NCI-H748 treated with DMSO at 0.1 percent for 48 hours (cell line): ENCODE data around the gene VPS54.
"Not testable (repeated sequence)": the region's sequence is repeated elsewhere in the genome, so short reads cannot be mapped to it uniquely, and the experiment has no call there.

Source experiments
- DNase-seq: peaks from one replicate; lab custom pipeline; 2025; lab: John Stamatoyannopoulos, UW

Gene VPS54

DNA sequence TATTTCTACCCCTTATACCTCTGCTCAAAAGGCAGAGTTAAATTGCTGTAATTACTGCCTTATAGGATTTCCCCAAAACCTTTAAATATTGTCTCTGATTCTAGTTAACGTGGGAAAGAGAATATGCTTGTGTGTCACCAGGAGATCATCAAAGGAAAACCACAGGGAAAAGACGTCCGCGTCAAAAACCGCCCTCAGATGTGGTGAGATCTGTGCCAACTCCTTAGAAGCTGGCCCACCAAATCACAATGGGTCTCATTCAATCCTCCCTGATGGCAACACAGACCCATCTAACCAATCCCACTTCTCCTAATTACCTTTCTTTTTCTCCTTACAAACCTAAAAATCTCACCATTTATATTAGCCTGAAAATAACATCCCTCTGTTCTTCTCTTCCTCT lies 25.4 kb downstream of the VPS54 start:
- no peak for DNase-seq

DNA sequence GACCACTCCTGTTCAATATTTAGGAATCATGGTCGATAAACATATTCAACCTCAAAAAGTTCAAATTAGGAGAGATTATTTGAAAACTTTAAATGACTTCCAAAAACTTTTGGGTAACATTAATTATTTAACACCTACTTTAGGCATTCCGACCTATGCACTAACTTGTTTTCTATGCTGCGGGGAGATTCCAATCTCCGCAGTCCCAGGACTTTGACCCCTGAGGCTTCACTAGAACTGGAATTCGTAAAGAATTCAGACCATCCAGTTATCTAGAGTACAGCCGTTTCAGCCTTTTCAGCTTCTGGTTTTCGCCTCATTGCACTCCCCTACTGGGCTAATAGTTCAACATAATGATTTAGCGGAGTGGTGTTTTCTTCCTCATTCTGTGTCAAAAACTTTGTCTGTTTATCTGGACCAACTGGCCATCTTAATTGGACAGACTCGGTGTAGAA lies 26.1 kb downstream of the VPS54 start:
- DNase-seq, result not testable (repeated sequence)

DNA sequence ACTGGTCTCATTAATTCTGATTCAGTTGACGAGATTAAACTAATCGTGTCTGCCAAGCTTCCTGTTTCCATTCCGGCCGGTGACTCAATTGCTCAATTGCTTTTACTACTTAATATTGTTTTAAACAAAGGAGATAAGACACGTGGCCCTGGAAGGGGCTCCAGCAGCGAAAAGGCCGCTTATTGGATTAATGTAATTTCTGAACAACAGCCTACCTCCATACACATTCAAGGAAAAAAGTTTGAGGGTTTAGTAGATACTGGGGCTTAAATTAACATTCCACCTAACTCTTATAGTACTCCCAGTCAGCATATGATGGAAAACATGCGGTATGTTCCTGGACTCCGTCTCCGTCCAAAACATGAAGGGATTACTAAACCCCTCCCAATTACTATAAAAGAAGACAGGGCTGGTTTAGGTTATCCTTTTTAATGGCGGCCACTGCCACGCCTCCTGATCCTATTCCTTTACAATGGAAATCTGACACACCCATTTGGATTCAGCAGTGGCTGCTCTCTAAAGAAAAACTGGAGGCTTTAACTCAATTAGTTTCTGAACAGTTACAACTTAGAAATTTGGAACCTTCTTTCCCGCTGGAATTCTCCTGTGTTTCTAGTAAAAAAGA lies 27.1 kb downstream of the VPS54 start:
- no peak for DNase-seq

DNA sequence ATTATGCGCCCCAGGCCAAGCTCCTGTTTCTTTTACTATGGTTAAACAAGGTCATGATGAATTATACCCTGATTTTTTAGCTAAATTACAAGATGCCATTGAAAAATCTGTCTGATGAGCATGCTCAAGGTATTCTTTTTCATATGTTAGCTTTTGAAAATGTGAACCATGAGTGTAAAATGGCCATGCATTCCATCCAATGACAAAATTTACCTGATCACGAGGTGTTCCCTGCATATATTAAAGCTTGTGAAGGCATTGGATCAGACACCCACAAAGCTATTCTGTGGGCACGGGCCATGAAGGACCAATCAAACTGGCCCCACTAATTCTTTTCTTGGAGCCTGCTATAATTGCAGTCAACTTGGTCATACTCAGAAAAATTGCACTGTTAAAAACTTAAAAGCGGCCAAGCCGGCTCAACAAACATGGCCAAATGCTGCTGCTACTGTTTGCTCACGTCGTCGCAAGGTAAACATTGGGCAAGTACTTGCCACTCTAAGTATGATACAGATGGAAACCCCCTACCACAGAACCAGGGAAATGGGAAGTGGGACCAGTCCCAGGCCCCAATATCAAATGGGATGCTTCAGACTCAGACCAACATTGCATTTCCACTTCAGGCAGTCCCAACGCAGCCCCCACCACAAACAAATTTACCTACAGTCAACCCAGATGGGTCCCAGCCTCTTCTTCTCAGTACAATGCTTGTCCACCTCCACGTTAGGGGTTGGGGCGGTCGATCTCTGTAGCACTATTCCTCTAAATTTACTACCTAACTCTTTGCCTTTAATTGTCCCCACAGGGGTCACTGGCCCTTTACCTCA lies 27.8 kb downstream of the VPS54 start:
- DNase-seq, result not testable (repeated sequence)

DNA sequence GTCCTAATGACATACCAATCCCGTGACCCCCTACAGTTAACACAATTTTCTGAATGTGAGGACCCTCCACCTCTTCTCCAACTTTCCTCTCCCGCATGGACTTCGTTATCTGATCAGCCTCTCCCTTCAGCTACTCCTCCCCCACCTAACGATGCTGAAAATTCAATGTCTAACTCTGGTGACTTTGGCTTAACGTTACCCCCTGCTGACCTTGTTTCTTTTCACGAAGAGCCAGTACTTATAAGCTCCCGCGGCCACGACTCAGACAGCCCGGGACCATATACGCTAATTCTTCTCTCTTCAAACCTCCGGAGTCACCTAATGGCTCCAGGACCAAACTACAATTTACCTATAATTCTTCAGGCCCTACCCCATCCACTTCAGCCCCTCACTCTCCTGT lies 29.2 kb downstream of the VPS54 start:
- no peak for DNase-seq

DNA sequence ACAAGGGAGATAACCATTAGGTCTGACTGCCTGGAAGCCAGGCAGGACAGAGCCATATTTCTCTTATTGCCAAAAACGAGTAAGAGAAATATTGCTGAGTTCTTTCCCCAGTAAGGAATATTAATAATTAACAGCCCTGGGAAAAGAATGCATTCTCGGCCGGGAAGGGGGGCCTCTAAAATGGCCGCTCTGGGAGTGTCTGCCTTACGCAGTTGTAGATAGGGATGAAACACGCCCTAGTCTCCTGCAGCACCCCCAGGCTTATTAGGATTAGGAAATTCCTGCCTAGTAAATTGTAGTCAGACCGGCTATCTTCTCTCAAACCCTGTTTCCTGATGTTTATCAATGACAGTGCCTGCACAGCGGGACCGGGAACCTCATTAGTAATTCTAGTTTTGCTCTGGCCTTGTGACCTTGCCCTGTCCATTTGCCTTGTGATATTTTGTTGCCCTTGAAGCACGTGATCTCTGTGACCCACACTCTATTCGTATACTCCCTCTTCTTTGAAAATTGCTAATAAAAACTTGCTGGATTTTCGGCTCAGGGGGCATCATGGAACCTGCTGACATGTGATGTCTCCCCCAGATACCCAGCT lies 30.3 kb downstream of the VPS54 start:
- DNase-seq, result not testable (repeated sequence)

DNA sequence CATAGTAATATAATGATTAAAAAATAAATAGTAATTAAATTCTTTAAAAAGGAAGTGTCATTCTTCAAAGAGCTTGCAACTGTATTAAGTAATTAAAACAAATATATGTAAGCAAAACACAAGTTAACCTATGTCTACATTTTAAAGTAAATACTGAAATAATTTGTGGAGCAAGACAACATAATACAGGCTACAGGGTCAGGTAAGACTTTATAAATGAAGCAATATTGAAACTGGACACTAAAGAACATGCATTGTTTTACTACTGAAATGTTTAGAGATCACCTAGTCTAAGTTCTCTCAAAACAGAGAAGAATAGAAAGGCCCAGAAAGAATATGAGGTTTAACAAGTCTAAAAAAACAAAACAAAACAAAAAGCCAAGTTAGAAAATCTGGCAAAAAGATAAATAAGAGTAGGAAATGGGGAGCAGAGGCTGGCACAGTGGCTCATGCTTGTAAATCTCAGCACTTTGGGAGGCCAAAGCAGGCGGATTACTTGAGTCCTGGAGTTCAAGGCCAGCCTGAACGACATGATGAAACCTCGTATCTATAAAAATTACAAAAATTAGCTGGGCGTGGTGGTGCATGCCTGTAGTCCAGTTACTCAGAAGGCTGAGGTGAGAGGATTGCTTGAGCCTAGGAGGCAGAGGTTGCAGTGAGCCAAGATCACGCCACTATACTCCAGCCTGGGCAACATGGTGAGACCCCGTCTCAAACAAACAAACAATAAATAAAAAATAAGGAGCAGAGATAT lies 34.4 kb downstream of the VPS54 start:
- no peak for DNase-seq

DNA sequence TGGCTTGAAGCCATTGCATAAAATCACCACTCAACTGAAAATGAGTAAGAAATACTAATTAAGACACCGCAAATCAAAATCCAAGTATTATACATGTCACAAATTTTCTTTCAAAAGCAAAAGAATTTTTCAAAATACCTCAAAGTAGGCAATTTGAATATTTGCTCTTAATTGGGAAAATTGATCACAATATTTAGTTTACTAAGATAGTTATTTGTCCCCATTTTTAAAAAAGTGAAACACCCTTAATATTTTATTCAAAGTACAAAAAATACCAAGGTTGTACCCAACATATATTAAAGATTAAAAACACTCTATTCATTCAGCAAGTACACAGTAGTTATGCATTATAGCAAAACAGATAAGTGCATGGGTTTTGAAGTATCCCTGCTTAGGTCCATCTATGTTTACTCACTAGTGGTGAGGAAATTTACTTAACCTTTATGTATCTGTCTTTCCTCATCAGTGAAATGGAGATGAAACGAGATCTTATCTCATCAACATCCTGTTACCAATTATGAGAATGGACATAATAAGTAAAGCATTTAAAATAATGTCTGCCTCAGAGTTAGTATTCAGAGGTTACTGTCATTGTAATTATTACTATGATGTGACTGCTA lies 35.1 kb downstream of the VPS54 start:
- DNase-seq, result peak; percentile 4

DNA sequence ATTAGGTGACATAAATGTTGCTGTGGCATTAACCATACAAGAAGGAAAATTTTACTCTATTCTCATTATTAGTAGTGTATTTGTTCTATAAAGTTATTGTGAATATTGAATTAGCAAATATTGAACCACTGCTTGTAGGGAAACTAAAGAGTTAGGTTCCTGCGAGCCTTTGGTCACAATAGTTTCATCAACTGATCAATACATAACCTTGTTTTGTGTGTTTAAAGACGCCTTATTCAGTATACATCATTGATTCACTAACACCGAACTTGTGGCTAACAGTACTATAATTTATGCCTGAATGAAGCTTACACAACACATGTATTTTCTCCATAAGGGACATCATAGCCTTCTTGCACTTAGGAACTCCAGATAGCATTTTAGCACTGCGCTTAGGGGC lies 36.9 kb downstream of the VPS54 start:
- DNase-seq, result no peak

DNA sequence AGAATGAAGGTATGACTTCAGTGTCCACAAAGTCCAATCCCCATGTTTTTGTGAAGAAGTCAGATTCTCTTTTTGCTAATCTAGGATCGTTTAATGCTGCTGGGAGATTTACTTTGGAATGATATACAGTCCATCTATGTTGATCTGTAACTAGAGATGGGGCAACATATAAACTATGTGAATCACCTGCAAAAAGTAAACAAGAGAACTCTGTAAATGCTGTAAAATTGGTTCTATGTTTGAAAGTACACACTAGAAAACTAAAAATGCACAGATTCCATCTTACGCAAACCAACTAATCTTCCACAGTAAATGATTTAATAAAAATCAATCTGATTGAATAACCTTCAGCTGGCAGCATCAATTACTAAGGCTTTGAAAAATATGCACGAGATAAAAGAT lies 37.5 kb downstream of the VPS54 start:
- DNase-seq, result no peak

DNA sequence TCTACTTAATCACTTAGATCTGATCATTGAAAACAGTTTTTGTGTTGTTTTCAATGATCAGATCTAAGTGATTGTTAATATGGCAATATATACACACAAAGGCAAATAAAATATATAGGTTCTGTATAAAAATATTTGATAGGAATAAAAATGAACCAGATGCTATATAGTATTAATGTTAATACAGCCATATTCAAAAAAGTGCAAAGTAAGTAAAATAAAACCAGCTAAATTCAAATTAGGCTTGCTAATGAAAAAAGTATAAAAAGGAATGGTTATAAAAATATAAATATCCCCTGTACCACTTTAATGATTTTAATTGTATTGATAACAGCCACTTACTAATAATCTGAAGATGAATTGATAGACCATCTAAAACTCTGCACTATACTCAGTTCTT lies 38.4 kb downstream of the VPS54 start:
- no peak for DNase-seq

DNA sequence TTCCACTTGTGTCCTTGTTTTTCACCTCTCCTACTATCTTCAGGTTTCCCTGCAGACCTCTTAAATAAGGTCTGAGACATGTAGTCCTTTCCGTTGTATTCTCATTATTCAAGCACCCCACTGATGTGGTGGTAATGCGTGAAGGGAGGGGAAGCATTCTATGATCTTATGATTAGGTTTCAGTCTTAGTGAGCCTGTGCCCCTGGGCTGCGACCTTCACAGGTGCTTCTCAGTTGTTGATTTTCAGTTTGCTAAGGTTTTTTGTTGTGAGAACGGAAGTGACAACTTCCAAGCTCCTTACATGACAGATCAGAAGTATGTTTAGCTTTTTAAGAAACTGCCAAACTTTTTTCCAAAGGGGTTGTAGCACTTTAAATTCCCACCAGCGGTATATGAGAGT lies 41.3 kb downstream of the VPS54 start:
- DNase-seq, result no peak

DNA sequence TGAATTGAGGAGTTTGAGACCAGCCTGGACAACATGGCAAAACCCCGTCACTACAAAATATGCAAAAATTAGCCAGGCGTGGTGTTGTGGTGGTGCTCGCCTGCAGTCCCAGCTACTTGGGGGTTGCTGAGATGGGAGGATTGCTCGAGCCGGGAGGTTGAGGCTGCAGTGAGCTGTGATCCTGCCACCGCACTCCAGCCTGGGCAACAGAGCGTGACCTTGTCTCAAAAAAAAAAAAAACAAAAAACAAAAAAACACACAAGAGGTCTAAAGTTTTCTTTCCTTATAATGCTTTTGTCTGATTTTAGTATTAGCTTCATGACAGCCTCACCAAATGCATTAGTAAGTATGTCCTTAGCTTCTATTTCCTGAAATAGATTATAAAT lies 43.1 kb downstream of the VPS54 start:
- no peak for DNase-seq

DNA sequence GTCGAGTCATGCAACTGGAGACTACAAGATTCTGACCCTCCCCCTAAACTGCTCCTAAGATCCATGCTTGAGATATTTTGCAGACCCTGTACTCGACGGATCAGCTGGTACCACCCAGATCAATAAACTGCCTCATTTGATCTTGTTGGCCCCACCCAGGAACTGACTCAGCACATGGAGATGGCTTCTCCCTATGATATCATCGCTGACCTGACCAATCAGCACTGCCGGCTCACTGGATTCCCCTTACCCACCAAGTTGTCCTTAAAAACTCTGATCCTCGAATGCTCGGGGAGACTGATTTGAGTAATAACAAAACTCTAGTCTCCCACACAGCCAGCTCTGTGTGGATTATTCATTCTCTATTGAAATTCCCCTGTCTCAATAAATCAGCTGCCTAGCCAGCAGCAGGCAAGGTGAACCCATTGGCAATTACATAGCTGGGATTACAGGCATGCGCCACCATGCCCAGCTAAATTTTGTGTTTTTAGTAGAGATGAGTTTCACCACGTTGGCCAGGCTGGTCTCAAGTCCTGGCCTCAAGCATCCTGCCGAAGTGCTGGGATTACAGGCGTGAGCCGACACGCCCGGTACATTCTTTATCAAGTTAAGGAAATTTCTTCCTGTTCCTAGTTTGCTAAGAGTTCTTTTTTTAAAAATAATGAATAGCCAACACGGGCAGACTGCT lies 43.6 kb downstream of the VPS54 start:
- DNase-seq, result no peak

DNA sequence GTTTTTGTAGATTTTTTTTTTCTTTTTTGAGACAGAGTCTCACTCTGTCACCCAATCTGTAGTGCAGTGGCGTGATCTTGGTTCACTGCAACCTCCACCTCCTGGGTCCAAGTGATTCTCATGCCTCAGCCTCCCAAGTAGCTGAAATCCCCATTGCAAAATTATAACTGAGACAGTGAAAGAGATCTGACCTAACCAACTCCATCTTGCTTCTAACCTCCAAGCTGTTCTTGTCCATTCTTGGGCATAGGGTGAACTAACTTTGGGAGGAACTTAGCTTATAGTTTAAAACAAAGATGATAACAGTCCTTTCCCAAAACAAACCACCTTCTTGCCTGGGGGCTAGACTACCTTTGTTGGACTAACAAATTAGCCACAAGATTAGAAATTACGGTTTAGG lies 44.2 kb downstream of the VPS54 start:
- not testable (repeated sequence) for DNase-seq

DNA sequence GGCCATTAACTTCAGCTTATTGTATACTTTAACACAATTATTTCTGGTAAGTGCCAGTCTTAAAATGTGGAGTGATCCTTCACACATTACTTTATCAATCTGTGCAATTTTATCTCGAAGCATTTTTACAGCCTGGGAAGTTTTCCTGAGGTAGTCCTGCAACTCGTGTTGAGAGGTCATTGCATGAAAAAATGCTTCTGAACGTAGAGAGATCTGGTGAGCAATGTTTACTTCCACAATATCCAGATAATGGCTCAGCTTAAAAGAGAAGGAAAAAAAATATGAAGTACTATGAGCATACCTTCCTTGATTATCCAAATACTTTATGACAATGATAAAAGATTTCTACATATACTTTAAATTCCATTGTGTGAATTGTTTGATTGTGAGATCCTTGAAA lies 57.0 kb downstream of the VPS54 start:
- DNase-seq, result no peak

DNA sequence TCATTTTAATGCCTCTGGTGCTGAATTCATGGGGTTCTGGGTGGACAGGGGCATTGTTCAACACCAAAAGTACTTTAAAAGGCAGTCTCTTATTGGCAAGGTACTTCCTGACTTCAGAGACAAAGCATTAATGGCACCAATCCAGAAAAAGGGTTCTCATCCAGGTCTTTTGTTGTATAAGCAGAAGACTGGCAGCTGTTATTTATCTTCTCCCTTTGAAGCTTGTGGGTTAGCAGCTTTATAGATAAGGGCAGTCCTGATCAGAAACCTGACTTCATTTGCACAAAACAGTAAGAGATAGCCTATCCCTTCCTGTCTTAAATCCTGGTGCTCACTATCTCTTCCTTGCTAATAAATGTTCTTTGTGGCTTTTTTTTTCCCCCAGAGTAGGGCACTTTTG lies 68.8 kb downstream of the VPS54 start:
- no peak for DNase-seq

DNA sequence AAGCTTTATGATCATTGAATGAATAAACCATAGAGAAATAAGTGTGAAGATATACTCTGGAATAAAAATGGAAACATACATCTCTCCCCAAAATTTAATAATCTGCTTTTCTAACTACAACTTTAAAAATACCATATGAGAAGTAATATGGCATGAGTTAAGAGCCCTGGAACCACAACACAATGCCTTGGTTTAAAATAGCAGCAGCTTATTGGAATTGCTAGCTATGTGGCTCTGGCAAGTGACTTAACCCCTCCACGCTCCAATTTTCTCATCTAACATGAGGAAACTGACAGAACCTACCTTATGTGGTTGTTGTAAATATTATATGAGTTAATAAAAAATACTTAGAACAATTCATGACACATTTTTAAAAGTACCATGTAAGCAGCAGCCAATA lies 76.4 kb downstream of the VPS54 start:
- DNase-seq, result no peak

DNA sequence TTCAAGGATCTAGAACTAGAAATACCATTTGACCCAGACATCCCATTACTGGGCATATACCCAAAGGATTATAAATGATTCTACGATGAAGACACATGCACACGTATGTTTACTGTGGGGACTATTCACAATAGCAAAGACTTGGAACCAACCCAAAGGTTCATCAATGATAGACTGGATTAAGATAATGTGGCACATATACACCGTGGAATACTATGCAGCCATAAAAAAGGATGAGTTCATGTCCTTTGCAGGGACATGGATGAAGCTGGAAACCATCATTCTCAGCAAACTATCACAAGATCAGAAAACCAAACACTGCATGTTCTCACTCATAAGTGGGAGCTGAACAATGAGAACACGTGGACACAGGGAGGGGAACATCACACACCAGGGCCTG lies 87.1 kb downstream of the VPS54 start:
- not testable (repeated sequence) for DNase-seq

DNA sequence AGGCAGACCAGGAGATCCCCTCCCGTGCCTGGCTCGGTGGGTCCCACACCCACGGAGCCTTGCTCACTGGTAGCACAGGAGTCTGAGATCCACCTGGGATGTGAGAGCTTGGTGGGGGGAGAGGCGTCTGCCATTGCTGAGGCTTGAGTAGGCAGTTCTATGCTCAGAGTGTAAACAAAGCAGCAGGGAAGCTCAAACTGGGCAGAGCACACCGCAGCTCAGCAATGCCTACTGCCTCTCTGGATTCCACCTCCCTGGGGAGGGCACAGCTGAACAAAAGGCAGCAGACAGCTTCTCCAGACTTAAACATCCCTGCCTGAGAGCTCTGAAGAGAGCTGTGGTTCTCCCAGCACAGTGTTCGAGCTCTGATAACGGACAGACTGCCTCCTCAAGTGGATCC lies 92.4 kb downstream of the VPS54 start:
- DNase-seq, result no peak

DNA sequence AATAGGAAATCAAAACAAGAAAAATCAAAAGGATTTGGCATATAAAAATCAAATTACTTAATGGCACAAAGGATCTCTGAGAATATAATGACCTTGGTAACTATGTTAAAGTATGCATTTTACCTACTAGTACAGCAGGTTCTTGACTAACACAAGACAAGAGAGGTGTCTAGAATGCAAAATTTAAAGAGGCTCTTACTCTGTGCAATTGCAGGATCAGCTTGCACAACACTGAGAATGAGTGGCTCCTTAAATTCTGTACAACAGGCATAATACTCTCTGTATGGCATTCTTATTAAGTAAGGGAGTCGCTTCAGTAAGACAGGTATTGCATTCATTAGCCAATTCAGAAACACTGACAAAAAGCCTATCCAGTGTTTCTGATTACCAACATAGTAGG lies 104.9 kb downstream of the VPS54 start:
- no peak for DNase-seq

DNA sequence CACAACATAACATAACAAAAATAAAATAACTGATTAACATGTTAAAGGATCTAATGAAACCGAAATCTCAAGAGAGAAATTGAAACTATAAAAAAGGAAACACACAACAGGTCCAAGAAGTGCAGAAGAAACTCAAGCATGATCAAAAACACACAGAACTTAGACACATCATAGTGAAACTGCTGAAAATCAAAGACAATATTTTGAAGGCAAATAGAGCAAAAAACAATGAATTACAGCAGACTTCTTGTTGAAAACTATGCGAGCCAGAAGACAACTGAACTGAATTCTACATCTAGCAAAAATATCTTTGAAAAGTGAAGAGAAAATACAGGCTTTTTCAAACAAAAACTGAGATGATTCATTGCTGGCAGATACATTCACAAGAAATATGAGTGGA lies 116.2 kb downstream of the VPS54 start:
- DNase-seq, result no peak
